Activated T-helper 1 cell treated with Interleukin-2 at 50 U/mL for 16 hours (primary cell): ENCODE measurements around the gene SYTL2.
"Not testable (repeated sequence)": the region's sequence is repeated elsewhere in the genome, so short reads cannot be mapped to it uniquely, and the experiment has no call there.

Experiments
- DNase-seq: peaks from one replicate; pipeline ENCODE4 v3.0.0-alpha.2; 2020; ENCODE audit warnings: low read depth

Gene SYTL2

GRCh38 chr11:85682330-85683305, 128.3 kb downstream of the SYTL2 start:
- peak; percentile 21 for DNase-seq

- no peak for DNase-seq
Measured at GRCh38 chr11:85680897-85681296, 130.0 kb downstream of the SYTL2 start.

DNA sequence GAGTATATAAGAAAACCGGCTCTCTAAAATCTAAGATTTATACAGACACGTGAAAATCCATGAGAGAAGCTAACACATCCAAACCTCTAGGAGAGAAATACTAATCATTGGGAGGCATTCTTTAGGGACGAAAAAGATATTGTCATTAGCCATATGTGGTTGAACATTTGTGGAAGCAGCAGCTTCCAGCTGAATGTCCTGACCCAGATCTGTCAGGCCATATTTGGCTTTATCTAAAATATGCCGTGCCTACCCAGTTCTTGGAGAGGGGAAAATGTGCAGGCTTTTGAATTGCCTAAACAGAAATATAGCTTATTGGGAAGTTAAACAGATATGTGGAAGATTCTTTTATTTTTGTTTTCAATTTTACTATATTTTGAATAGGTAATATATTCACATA, 131.4 kb downstream of the SYTL2 start:
- no peak for DNase-seq

GRCh38 chr11:85673393-85673792, 137.5 kb downstream of the SYTL2 start:
- DNase-seq, result no peak

GRCh38 chr11:85672105-85672902, 138.6 kb downstream of the SYTL2 start:
- DNase-seq, result no peak

- not testable (repeated sequence) for DNase-seq
Measured at GRCh38 chr11:85670949-85671663, 139.8 kb downstream of the SYTL2 start.

GRCh38 chr11:85668157-85668556, 142.8 kb downstream of the SYTL2 start:
- DNase-seq, result no peak

GRCh38 chr11:85666687-85667086, 144.3 kb downstream of the SYTL2 start:
- DNase-seq, result no peak

DNA sequence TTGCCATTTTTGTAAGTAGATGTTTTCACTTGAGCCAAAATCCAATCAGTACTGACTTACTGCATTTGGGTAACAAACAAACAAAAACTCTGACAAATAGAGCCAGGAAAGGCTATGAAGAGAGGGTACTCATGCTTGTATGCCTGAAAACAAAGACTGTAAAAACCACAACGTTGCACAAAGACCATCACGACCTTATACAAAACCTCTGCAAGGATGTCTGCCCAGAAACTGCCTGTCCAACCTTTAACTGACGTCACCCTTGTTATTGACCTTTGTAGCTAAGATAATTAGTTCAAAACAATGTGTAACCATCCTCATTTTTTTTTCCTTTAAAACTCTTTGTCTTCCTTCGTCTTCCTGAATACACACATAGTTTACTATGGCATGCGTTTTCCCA, 145.2 kb downstream of the SYTL2 start:
- no peak for DNase-seq

- DNase-seq, result peak; percentile 87
Measured at GRCh38 chr11:85664615-85665481, 146.1 kb downstream of the SYTL2 start, which contains the start of gene CREBZF. Gene CREBZF, minus strand, starts transcription at chr11:85665129. Its CDS starts 254 bp downstream, at chr11:85664875.

GRCh38 chr11:85663753-85664614, 147.0 kb downstream of the SYTL2 start:
- peak; percentile 82 for DNase-seq

GRCh38 chr11:85663080-85663752, 147.7 kb downstream of the SYTL2 start:
- DNase-seq, result no peak

DNA sequence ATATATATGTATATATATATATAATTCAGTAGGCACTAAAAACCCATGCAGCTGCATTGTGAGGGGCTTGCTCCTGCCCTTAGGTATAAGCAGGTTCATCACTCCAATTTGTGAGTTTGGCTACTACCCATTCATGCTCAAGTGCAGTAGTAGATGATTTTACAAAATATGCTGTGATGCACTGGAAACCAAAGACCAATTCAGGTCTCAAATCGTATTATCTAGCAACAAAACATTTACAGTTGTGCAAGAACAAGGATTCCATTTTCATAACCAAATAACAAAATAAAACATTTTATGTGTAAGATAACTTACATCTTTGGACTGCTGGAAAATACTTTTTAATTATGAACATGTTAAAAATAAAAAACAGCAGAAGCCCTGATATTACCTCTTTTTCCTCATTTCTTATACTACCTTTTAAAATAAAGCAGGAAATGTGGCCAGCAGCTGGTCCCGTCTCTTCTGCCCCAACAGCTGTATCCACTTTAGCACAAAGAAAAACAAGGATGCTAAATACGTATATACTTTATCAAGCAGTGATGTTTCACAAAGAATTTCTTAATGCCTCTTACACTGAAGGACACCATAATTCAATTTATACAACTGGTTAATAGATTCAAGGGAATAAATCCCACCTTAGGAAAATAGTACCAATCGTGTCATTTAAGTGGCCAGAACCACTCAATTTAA, 148.8 kb downstream of the SYTL2 start:
- DNase-seq, result no peak

- DNase-seq, result no peak
Measured at GRCh38 chr11:85658180-85658579, 152.8 kb downstream of the SYTL2 start.

GRCh38 chr11:85656777-85657176, 154.2 kb downstream of the SYTL2 start:
- DNase-seq, result no peak

- DNase-seq, result not testable (repeated sequence)
Measured at GRCh38 chr11:85654343-85654742, 156.6 kb downstream of the SYTL2 start.

DNA sequence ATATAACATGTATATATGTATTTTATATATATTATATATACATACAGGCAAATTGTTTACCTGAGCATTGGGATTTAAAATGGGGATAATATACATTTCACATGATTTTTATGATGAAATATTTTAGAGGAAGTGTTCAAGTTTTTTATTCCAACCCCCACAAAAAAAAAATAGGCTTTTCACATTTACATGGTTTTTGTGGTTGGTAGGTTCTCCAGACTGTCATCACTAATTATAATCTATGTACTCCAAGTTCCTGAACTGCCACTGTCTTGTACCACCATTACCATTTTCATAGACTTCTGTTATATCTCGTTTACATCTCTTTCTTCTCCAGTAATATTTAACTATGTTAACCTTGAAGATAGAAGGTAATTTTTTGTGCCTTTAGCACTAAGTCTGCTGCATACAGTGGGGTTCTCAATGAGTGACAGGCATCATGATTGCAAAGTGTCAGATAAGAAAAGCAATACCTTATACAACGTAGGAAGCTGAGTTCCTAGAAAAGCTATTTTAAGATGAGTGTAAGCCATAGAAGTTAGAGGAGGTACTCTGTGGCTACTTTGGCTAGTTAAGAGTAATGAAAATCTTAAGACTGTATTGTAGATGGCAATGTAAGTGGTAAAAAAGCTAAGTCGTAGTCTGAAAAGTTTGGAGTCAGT, 158.0 kb downstream of the SYTL2 start:
- DNase-seq, result no peak

- no peak for DNase-seq
Measured at GRCh38 chr11:85651118-85651517, 159.8 kb downstream of the SYTL2 start.
